Fibroblast of lung (primary cell): ENCODE data around the gene COL4A1. TPM values are rescaled to one million over a fixed set of nuclear protein-coding genes. Genes with fewer than 3 reads are reported as not detected.
A peak's percentile ranks its signal among the peaks of the same experiment; 100 is the strongest.

Source experiments
- DNase-seq, 2 donors: peaks; one replicate each; pipeline versions ENCODE4 v3.0.0 to v3.0.0-alpha.2; 2010; ENCODE audit warnings: low read depth in 2 of 2
- H2AFZ ChIP-seq: 2 replicates; pipeline ENCODE4 v1.5.1; 2012; ENCODE audit warnings: low read length, control low read depth, inconsistent platforms
- H3K27ac ChIP-seq: 2 replicates; pipeline ENCODE4 v1.5.1; 2011; ENCODE audit warnings: low read length, control low read depth; ENCODE audit not compliant: insufficient read depth
- H3K27me3 ChIP-seq: 2 replicates; pipeline ENCODE4 v1.5.1; 2011; ENCODE audit warnings: mild to moderate bottlenecking, low read length; ENCODE audit not compliant: control insufficient read depth, insufficient read depth
- H3K36me3 ChIP-seq: 2 replicates; pipeline ENCODE4 v1.5.1; 2011; ENCODE audit warnings: low read length; ENCODE audit not compliant: control insufficient read depth, insufficient read depth
- H3K4me1 ChIP-seq: 2 replicates; pipeline ENCODE4 v1.5.1; 2011; ENCODE audit warnings: low read length; ENCODE audit not compliant: control insufficient read depth, insufficient read depth; ENCODE audit errors: extremely low read depth
- H3K4me2 ChIP-seq: 2 replicates; pipeline ENCODE4 v1.5.1; 2011; ENCODE audit warnings: low read length, control low read depth; ENCODE audit not compliant: insufficient read depth; ENCODE audit errors: extremely low read depth
- H3K4me3 ChIP-seq, 4 experiments: fragments of 200-600 bp in 1 of 4; sonication (generic) in 1 of 4; replicated peaks in 1 of 4; 2 replicates each; pipeline ENCODE4 v1.5.1; 2011 to 2016; ENCODE audit warnings: low read length in 4 of 4, low read depth in 3 of 4, mild to moderate bottlenecking in 3 of 4, control low read depth in 2 of 4, inconsistent platforms in 1 of 4, mixed read lengths in 1 of 4; ENCODE audit not compliant: insufficient read depth in 1 of 4; ENCODE audit errors: control extremely low read depth in 1 of 4
- H3K79me2 ChIP-seq: 2 replicates; pipeline ENCODE4 v1.5.1; 2012; ENCODE audit warnings: mild to moderate bottlenecking, low read length, inconsistent platforms; ENCODE audit not compliant: control insufficient read depth, insufficient read depth
- H3K9ac ChIP-seq: 2 replicates; pipeline ENCODE4 v1.5.1; 2011; ENCODE audit warnings: mild to moderate bottlenecking, low read length, control low read depth; ENCODE audit not compliant: insufficient read depth
- H3K9me3 ChIP-seq: 2 replicates; pipeline ENCODE4 v1.5.1; 2012; ENCODE audit warnings: low read depth, low read length; ENCODE audit not compliant: control insufficient read depth, insufficient read depth
- H4K20me1 ChIP-seq: 2 replicates; pipeline ENCODE4 v1.5.1; 2011; ENCODE audit warnings: low read length; ENCODE audit not compliant: control insufficient read depth, insufficient read depth; ENCODE audit errors: extremely low read depth
- CTCF ChIP-seq, 2 donors: IDR thresholded peaks in 1 of 2; conservative IDR thresholded peaks in 1 of 2; 1 replicate in 1 of 2; 2 replicates in 1 of 2; pipeline ENCODE4 v1.5.1; 2011 to 2012; ENCODE audit warnings: low read length in 2 of 2, control low read depth in 1 of 2, inconsistent platforms in 1 of 2, low read depth in 1 of 2, mild to moderate bottlenecking in 1 of 2
- EZH2 ChIP-seq: IDR thresholded peaks from 2 replicates; pipeline ENCODE4 v1.5.1; 2012; ENCODE audit warnings: low read length, control low read depth, mild to moderate bottlenecking; ENCODE audit errors: missing control alignments
- polyA plus RNA-seq, 2 donors: library from polyadenylated mRNA; depleted of rRNA in 1 of 2; stranded (reverse) in 1 of 2; unstranded in 1 of 2; fragments of >200 nt; gene quantifications; 2 replicates each; pipeline ENCODE4 v1.2.1, GENCODE V29; 2011 to 2012; ENCODE audit warnings: missing spikeins in 1 of 2
- total RNA-seq: library from RNA; depleted of rRNA; stranded (reverse); fragments of >200 nt; gene quantifications from 2 replicates; pipeline ENCODE4 v1.2.1, GENCODE V29; 2014

COL4A1 gene
- total and polyA plus RNA-seq, 2 donors (not counting 1 experiment from before 2014, with no cell fraction given), result 34.0 to 607 TPM

GRCh38 chr13:110236431-110236830, 70.5 kb downstream of the COL4A1 start:
- Histone ChIP-seq H3K9me3 (no peaks in the 10 kb centered on the region), H3K36me3 (no peaks in the 10 kb centered on the region), H3K4me2 (no peak overlapping the region), H3K27ac (no peak overlapping the region), H3K27me3 (no peaks in the 10 kb centered on the region), H3K4me1 (peaks cover 34% of the 10 kb centered on the region), H3K79me2 (peaks cover 7% of the 10 kb centered on the region), H3K4me3 (no peak overlapping the region), H3K9ac (no peak overlapping the region), H4K20me1 (no peaks in the 10 kb centered on the region), H2AFZ (no peak overlapping the region)
- no peak for DNase-seq
- TF ChIP-seq EZH2 (no peak), CTCF (conservative IDR thresholded peaks at IDR 0.05 in 1 of 2, IDR thresholded peaks at IDR 0.05 in 1 of 2; ENCODE audit: low read depth in 1 of 2, low read length in 2 of 2) (no peak)

- TF ChIP-seq CTCF (conservative IDR thresholded peaks at IDR 0.05 in 1 of 2, IDR thresholded peaks at IDR 0.05 in 1 of 2; ENCODE audit: low read depth in 1 of 2, low read length in 2 of 2) (no peak), EZH2 (no peak)
- Histone ChIP-seq H4K20me1 (no peaks in the 10 kb centered on the region), H3K4me1 (peaks cover 36% of the 10 kb centered on the region)
Measured at GRCh38 chr13:110234532-110234931, 72.4 kb downstream of the COL4A1 start.

GRCh38 chr13:110233951-110234280, 73.0 kb downstream of the COL4A1 start:
- no peaks in the 10 kb centered on the region for H4K20me1 ChIP-seq
- H2AFZ ChIP-seq, result no peak overlapping the region
- peaks cover 35% of the 10 kb centered on the region for H3K4me1 ChIP-seq
- TF ChIP-seq EZH2 (no peak), CTCF (conservative IDR thresholded peaks at IDR 0.05 in 1 of 2, IDR thresholded peaks at IDR 0.05 in 1 of 2; ENCODE audit: low read depth in 1 of 2, low read length in 2 of 2) (no peak)
- H3K9me3 ChIP-seq, result no peaks in the 10 kb centered on the region
- H3K4me3 ChIP-seq, result peak overlapping the region in 1 of 4 experiments; percentile 49
- peak overlapping the region; percentile 76 for H3K27ac ChIP-seq
- H3K4me2 ChIP-seq, result peak overlapping the region; percentile 79
- no peak for DNase-seq
- H3K27me3 ChIP-seq, result no peaks in the 10 kb centered on the region
- peaks cover 11% of the 10 kb centered on the region for H3K79me2 ChIP-seq
- H3K9ac ChIP-seq, result peak overlapping the region; percentile 39
- no peaks in the 10 kb centered on the region for H3K36me3 ChIP-seq

More at GRCh38 chr13:110234532-110234931, 72.4 kb downstream of the COL4A1 start:
- Histone ChIP-seq H3K9me3 (no peaks in the 10 kb centered on the region), H3K27me3 (no peaks in the 10 kb centered on the region), H3K9ac (no peak overlapping the region), H3K27ac (no peak overlapping the region), H3K36me3 (no peaks in the 10 kb centered on the region), H3K4me3 (no peak overlapping the region), H3K79me2 (peaks cover 11% of the 10 kb centered on the region), H3K4me2 (no peak overlapping the region), H2AFZ (no peak overlapping the region)
- no peak for DNase-seq
